Urinary bladder (tissue), 4 donors: Measurements from ENCODE around the gene BCR. TPM values are rescaled to one million over a fixed set of nuclear protein-coding genes. Genes with fewer than 3 reads are reported as not detected.
A peak's percentile ranks its signal among the peaks of the same experiment; 100 is the strongest.

Experiments used
- DNase-seq: peaks from one replicate; pipeline ENCODE4 v3.0.0-alpha.2; 2015; ENCODE audit errors: extremely low spot score
- H3K27ac ChIP-seq: one replicate; pipeline ENCODE4 v1.5.1; 2013; ENCODE audit warnings: low read depth, mild to moderate bottlenecking, moderate library complexity
- H3K36me3 ChIP-seq: one replicate; pipeline ENCODE4 v1.6.1; 2013; ENCODE audit warnings: mild to moderate bottlenecking, moderate library complexity; ENCODE audit not compliant: insufficient read depth
- H3K4me1 ChIP-seq: one replicate; pipeline ENCODE4 v1.6.1; 2013; ENCODE audit warnings: mild to moderate bottlenecking, moderate library complexity; ENCODE audit not compliant: insufficient read depth
- H3K4me3 ChIP-seq: one replicate; pipeline ENCODE4 v1.5.1; 2013; ENCODE audit warnings: low read depth, low read length
- WGBS: extraction: QIAGEN DNeasy Blood & Tissue Kit; methylation state at CpG from one replicate; pipeline ENCODE4 v1.1.7; 2013; 5-methylcytosine and 5-hydroxymethylcytosine counted together
- polyA plus RNA-seq: library from polyadenylated mRNA; stranded (reverse); fragments of 200-250 nt; gene quantifications from one replicate; pipeline ENCODE4 v1.2.3, GENCODE V29; 2013
- total RNA-seq: library from RNA; depleted of rRNA; stranded (reverse); fragments of >200 nt; gene quantifications from one replicate; pipeline ENCODE4 v1.2.3, GENCODE V29; 2014
- donor health status: healthy with polysubstance abuse.
- donor health status: healthy.

Gene BCR
- total and polyA plus RNA-seq, 2 donors = 14.1 to 35.0 TPM

- Histone ChIP-seq H3K4me3 (peak within 1 kb of the TSS; percentile 29), H3K36me3 (no peaks in the 10 kb centered on the region), H3K4me1 (no peaks in the 10 kb centered on the region), H3K27ac (no peak within 1 kb of the TSS)
- DNase-seq = peak; percentile 93
- 4% methylated on average over 62 of the region's 62 CpGs for WGBS
Measured at GRCh38 chr22:23144932-23145877, 35.1 kb upstream of the BCR start, which contains the start of gene RAB36. Gene RAB36, plus strand, starts transcription at chr22:23145477. Its CDS starts 1,140 bp downstream, at chr22:23146617.

GRCh38 chr22:23145878-23146470 is 34.3 kb upstream of the BCR start:
- DNase-seq = no peak
- H3K4me3 ChIP-seq = peak overlapping the region; percentile 29
- H3K4me1 ChIP-seq = no peaks in the 10 kb centered on the region
- H3K36me3 ChIP-seq = no peaks in the 10 kb centered on the region
- 70% methylated on average over 2 of the region's 2 CpGs for WGBS
- H3K27ac ChIP-seq = no peak overlapping the region

GRCh38 chr22:23146478-23147205 is 33.7 kb upstream of the BCR start:
- WGBS = 78% methylated on average over 8 of the region's 8 CpGs
- Histone ChIP-seq H3K4me1 (no peaks in the 10 kb centered on the region), H3K36me3 (no peaks in the 10 kb centered on the region), H3K4me3 (no peak overlapping the region), H3K27ac (no peak overlapping the region)
- no peak for DNase-seq

- Histone ChIP-seq H3K4me1 (no peaks in the 10 kb centered on the region), H3K4me3 (no peak overlapping the region), H3K36me3 (no peaks in the 10 kb centered on the region), H3K27ac (no peak overlapping the region)
- 22% methylated on average over 6 of the region's 6 CpGs for WGBS
- peak; percentile 47 for DNase-seq
Measured at GRCh38 chr22:23147617-23148387, 32.5 kb upstream of the BCR start.

GRCh38 chr22:23149743-23150238 is 30.5 kb upstream of the BCR start:
- Histone ChIP-seq H3K4me1 (no peaks in the 10 kb centered on the region), H3K4me3 (no peak overlapping the region), H3K27ac (no peak overlapping the region), H3K36me3 (no peaks in the 10 kb centered on the region)
- WGBS = 80% methylated on average over 15 of the region's 15 CpGs
- DNase-seq = no peak

GRCh38 chr22:23150762-23151161 is 29.5 kb upstream of the BCR start:
- 90% methylated on average over 6 of the region's 6 CpGs for WGBS
- no peak for DNase-seq
- Histone ChIP-seq H3K36me3 (no peaks in the 10 kb centered on the region), H3K4me3 (no peak overlapping the region), H3K27ac (no peak overlapping the region), H3K4me1 (no peaks in the 10 kb centered on the region)

GRCh38 chr22:23151827-23152226 is 28.5 kb upstream of the BCR start:
- 90% methylated on average over 16 of the region's 16 CpGs for WGBS
- Histone ChIP-seq H3K36me3 (no peaks in the 10 kb centered on the region), H3K27ac (no peak overlapping the region)

GRCh38 chr22:23152238-23153114 is 27.8 kb upstream of the BCR start:
- no peaks in the 10 kb centered on the region for H3K36me3 ChIP-seq
- WGBS = 87% methylated on average over 19 of the region's 19 CpGs
- H3K27ac ChIP-seq = no peak overlapping the region
- H3K4me3 ChIP-seq = no peak overlapping the region
- no peak for DNase-seq
- no peaks in the 10 kb centered on the region for H3K4me1 ChIP-seq

More at GRCh38 chr22:23151827-23152226, 28.5 kb upstream of the BCR start:
- no peaks in the 10 kb centered on the region for H3K4me1 ChIP-seq
- H3K4me3 ChIP-seq = no peak overlapping the region
- no peak for DNase-seq

- H3K36me3 ChIP-seq = no peaks in the 10 kb centered on the region
- 84% methylated on average over 7 of the region's 7 CpGs for WGBS
- H3K4me1 ChIP-seq = no peaks in the 10 kb centered on the region
- H3K27ac ChIP-seq = no peak overlapping the region
- H3K4me3 ChIP-seq = no peak overlapping the region
- no peak for DNase-seq
Measured at GRCh38 chr22:23153994-23154393, 26.3 kb upstream of the BCR start.

GRCh38 chr22:23154461-23154860 is 25.8 kb upstream of the BCR start:
- Histone ChIP-seq H3K4me3 (no peak overlapping the region), H3K36me3 (no peaks in the 10 kb centered on the region), H3K27ac (no peak overlapping the region), H3K4me1 (no peaks in the 10 kb centered on the region)
- DNase-seq = no peak
- 93% methylated on average over 5 of the region's 5 CpGs for WGBS

- Histone ChIP-seq H3K27ac (no peak overlapping the region), H3K4me3 (no peak overlapping the region), H3K4me1 (no peaks in the 10 kb centered on the region), H3K36me3 (no peaks in the 10 kb centered on the region)
- DNase-seq = no peak
- WGBS = 99% methylated on average over 3 of the region's 3 CpGs
Measured at GRCh38 chr22:23155143-23155542, 25.2 kb upstream of the BCR start.

- Histone ChIP-seq H3K4me3 (no peak overlapping the region), H3K27ac (no peak overlapping the region), H3K4me1 (no peaks in the 10 kb centered on the region), H3K36me3 (no peaks in the 10 kb centered on the region)
- DNase-seq = no peak
- WGBS = 94% methylated on average over 9 of the region's 9 CpGs
Measured at GRCh38 chr22:23155831-23156230, 24.5 kb upstream of the BCR start.
